Heart left ventricle (tissue), 16 donors: ENCODE data around the gene DAO. TPM values are rescaled to one million over a fixed set of nuclear protein-coding genes. Genes with fewer than 3 reads are reported as not detected.
A peak's percentile ranks its signal among the peaks of the same experiment; 100 is the strongest.

Source experiments
- ATAC-seq, 4 donors: fragments of 200-7000 bp; cut with Tn5 transposase; one replicate each; pipeline ENCODE4 v1.9.1; 2020 to 2022; ENCODE audit warnings: moderate library complexity in 4 of 4, mild to moderate bottlenecking in 3 of 4, moderate number of reproducible peaks in 1 of 4
- DNase-seq, 5 donors: peaks; one replicate each; pipeline ENCODE4 v3.0.0-alpha.2; 2020
- H3K27ac ChIP-seq, 12 donors: fragments of 200-600 bp; sonication (generic) in 4 of 12; one replicate each; pipeline versions ENCODE4 v1.5.0 to v1.8.0; 2016 to 2022; ENCODE audit warnings: mild to moderate bottlenecking in 2 of 12
- H3K27me3 ChIP-seq, 9 donors: fragments of 200-600 bp; sonication (generic) in 2 of 9; one replicate each; pipeline versions ENCODE4 v1.5.1 to v1.8.0; 2016 to 2022; ENCODE audit warnings: mild to moderate bottlenecking in 3 of 9
- H3K36me3 ChIP-seq, 9 donors: fragments of 200-600 bp; sonication (generic) in 2 of 9; one replicate each; pipeline versions ENCODE4 v1.5.0 to v1.8.0; 2018 to 2022; ENCODE audit warnings: mild to moderate bottlenecking in 2 of 9
- H3K4me1 ChIP-seq, 12 donors: fragments of 200-600 bp; sonication (generic) in 4 of 12; one replicate each; pipeline versions ENCODE4 v1.5.0 to v1.8.0; 2016 to 2022; ENCODE audit warnings: mild to moderate bottlenecking in 3 of 12
- H3K4me3 ChIP-seq, 12 donors: fragments of 200-600 bp; sonication (generic) in 4 of 12; one replicate each; pipeline versions ENCODE4 v1.5.0 to v1.8.0; 2017 to 2022; ENCODE audit warnings: mild to moderate bottlenecking in 9 of 12, moderate library complexity in 4 of 12
- H3K9me3 ChIP-seq, 12 donors: fragments of 200-600 bp; sonication (generic) in 4 of 12; one replicate each; pipeline versions ENCODE4 v1.5.0 to v1.8.0; 2016 to 2022; ENCODE audit warnings: mild to moderate bottlenecking in 1 of 12
- POLR2A ChIP-seq, 2 donors: fragments of 450-650 bp; IDR thresholded peaks; one replicate each; pipeline ENCODE4 v1.6.1; 2017; ENCODE audit warnings: antibody characterized with exemption in 2 of 2, mild to moderate bottlenecking in 2 of 2, moderate library complexity in 2 of 2
- WGBS, 4 donors: extraction: QIAGEN DNeasy Blood & Tissue Kit in 2 of 4; methylation state at CpG; one replicate each; pipeline versions ENCODE4 v1.1.5 to v1.1.7; 2013 to 2018; 5-methylcytosine and 5-hydroxymethylcytosine counted together
- intact Hi-C, 10 donors: fragments of 100-400 bp; cut with DNase I; formaldehyde crosslinking; loops; one replicate each; pipeline versions ENCODE4 v1.11.1 to v1.14.2; 2022
- polyA plus RNA-seq, 2 donors: library from polyadenylated mRNA; stranded (reverse); fragments of 200-250 nt; gene quantifications; one replicate each; pipeline ENCODE4 v1.2.3, GENCODE V29; 2013
- total RNA-seq, 9 donors: library from RNA; depleted of rRNA in 2 of 9; stranded (reverse); fragments of >200 nt in 2 of 9; fragmentation: NEBNext Ultra II Directional in 3 of 9; extraction: Animal tissue kit (Norgen Biotek cat#: 25700) in 3 of 9; gene quantifications; one replicate each; pipeline versions ENCODE4 v1.1.0 to v1.2.4, GENCODE V29; 2016 to 2023
- TF ChIP-seq, protein P1 (sequence below), 12 donors: fragments of 200-600 bp; sonication (generic) in 4 of 12; IDR thresholded peaks; one replicate each; pipeline versions ENCODE4 v1.5.0 to v1.8.0; 2018 to 2022; ENCODE audit warnings: antibody characterized with exemption in 12 of 12, mild to moderate bottlenecking in 5 of 12
- donor health status: ischemic (EF 13 %, LVEDD 7.1; RV severe dilation, severe dysfunction).
- donor health status: healthy with polysubstance abuse.
- donor health status: DM: no; HTN: yes; CAD: no.
- donor health status: DM: no; HTN: no; CAD: no.
- donor health status: ischemic (EF 25% LVEDD 6.9; RV normal size, moderate dysfunction).
- donor health status: ischemic (EF 25% LVEDD 5.7; RV mildly dilated, moderate dysfunction).
- donor health status: healthy.
- donor health status: DM: yes; HTN: yes; CAD: no.
- donor health status: ischemic (EF 35%, LVEDD 5.7; RV mildly dilated, moderate dysfunction).
- donor health status: nonischemic (EF 11% LVEDD 7.7; RV severe dilation, severe dysfunction).
- donor health status: DM: yes; HTN: yes; CAD: no.
- donor health status: PGD.
- donor health status: ischemic (EF 29% LVEDD 5.4; RV normal size, mild dysfunction).
- donor health status: nonischemic (EF 23%, LVEDD 6.1; RV moderate dilation, normal function).

Gene DAO
- total and polyA plus RNA-seq, 11 donors = not detected

DNA sequence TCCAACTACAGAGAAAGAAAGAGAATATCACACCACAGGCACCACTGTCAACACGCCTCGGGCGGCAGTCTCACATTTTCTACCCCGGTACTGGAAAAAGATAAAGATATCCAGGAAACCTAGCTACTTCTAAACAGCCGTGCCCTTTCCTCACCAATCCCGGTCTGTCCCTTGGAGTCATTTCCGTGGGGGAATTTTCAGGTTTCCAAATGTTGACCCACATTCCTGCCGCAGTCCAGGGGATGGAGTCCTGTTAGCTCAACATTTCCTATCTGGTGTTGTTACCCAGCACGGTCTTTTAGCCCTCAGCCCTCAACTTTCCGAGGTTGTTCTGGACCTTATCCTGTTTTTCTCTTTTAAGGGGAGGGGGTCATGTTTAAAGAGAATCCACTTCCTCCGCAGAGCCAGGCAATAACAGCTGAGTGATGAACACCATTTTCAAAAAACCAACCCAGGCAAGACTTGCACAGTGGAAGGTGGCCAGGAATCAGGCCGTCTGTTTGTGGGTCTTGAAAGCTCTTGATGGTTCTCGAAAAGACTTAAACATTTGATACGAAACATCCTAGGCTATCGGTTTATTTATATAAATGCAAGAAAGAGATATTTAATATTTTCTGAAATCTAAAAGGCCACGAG is 27.1 kb upstream of the DAO start:
- 23 to 30% (median 28%) methylated on average over 16 of the region's 16 CpGs for WGBS, 4 donors
- TF ChIP-seq, protein P1, sequence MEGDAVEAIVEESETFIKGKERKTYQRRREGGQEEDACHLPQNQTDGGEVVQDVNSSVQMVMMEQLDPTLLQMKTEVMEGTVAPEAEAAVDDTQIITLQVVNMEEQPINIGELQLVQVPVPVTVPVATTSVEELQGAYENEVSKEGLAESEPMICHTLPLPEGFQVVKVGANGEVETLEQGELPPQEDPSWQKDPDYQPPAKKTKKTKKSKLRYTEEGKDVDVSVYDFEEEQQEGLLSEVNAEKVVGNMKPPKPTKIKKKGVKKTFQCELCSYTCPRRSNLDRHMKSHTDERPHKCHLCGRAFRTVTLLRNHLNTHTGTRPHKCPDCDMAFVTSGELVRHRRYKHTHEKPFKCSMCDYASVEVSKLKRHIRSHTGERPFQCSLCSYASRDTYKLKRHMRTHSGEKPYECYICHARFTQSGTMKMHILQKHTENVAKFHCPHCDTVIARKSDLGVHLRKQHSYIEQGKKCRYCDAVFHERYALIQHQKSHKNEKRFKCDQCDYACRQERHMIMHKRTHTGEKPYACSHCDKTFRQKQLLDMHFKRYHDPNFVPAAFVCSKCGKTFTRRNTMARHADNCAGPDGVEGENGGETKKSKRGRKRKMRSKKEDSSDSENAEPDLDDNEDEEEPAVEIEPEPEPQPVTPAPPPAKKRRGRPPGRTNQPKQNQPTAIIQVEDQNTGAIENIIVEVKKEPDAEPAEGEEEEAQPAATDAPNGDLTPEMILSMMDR (IDR thresholded peaks at IDR 0.05) = no peak
- no peak for TF ChIP-seq POLR2A (IDR thresholded peaks at IDR 0.05)
- peak in 1 of 5 donors; percentile 44 for DNase-seq
- H3K36me3 ChIP-seq = peaks cover 0 to 34% (median 23%) of the 10 kb centered on the region in 9 donors
- no peaks in the 10 kb centered on the region for H3K27me3 ChIP-seq
- H3K27ac ChIP-seq = peak overlapping the region; percentile 68 to 99 (median 96)
- intact Hi-C loops = loop anchor here (2.0 to 10.0 kb wide), 12 partner anchors 14 to 242 kb away; partner anchors contain the start of genes CORO1C (in 2 of the 10), ALKBH2 (in 1 of the 10) and UNG (in 1 of the 10)
- peaks cover 20 to 90% (median 71%) of the 10 kb centered on the region in 12 donors for H3K4me1 ChIP-seq
- H3K9me3 ChIP-seq = peaks cover 0 to 6% (median 0%) of the 10 kb centered on the region in 12 donors
- H3K4me3 ChIP-seq = peak overlapping the region in 10 of 12 donors; percentile 0 to 38 (median 24)
- peak in 1 of 4 donors; percentile 1 for ATAC-seq

DNA sequence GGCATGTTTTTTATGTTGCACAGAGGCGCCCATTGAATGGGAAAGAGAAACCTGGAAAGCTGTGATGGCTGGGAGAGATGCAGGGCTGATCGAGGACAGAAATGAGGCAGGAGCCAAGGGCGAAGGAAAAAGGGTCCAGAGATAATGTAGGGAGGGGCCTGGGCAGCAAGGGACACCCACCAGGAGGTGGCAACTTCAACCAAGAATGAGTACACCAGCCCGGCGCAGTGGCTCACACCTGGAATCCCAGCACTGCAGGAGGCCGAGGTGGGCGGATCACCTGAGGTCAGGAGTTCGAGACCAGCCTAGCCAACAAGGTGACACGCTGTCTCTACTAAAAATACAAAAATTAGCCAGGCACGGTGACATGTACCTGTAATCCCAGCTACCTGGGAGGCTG is 26.5 kb upstream of the DAO start:
- peaks cover 0 to 6% (median 0%) of the 10 kb centered on the region in 12 donors for H3K9me3 ChIP-seq
- WGBS, 4 donors = 70 to 76% (median 72%) methylated on average over 10 of the region's 10 CpGs
- peak overlapping the region in 6 of 12 donors; percentile 21 to 38 (median 24) for H3K4me3 ChIP-seq
- H3K27ac ChIP-seq = peak overlapping the region; percentile 52 to 99 (median 96)
- intact Hi-C loops = loop anchor here (2.0 to 10.0 kb wide), 12 partner anchors 15 to 241 kb away; partner anchors contain the start of genes CORO1C (in 2 of the 10), ALKBH2 (in 1 of the 10) and UNG (in 1 of the 10)
- TF ChIP-seq, protein P1 (IDR thresholded peaks at IDR 0.05) = no peak
- TF ChIP-seq POLR2A (IDR thresholded peaks at IDR 0.05) = no peak
- DNase-seq = no peak
- no peak for ATAC-seq
- H3K4me1 ChIP-seq = peaks cover 20 to 90% (median 72%) of the 10 kb centered on the region in 12 donors
- no peaks in the 10 kb centered on the region for H3K27me3 ChIP-seq
- H3K36me3 ChIP-seq = peaks cover 0 to 27% (median 17%) of the 10 kb centered on the region in 9 donors

DNA sequence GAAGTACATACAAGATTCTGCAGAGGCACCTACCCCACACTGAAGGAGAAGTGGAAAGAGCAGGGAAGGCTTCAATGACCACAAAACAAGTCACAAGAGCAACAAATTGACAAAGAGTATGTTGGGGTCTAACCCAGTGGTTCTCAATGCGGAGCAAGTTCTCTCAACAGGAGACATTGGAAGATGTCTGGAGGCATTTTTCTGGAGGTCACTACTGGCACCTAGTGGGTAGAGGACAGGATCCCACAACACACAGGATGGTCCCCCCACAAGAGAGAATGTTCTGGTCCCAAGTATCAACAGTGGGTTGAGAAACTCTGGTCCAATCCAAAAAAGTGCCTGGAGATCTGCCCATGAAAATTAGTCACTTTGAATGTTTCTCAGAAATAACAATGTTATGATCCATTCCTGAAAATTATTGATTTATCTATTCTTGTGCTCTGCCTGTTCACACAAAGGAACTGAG is 25.9 kb upstream of the DAO start:
- TF ChIP-seq POLR2A (IDR thresholded peaks at IDR 0.05) = no peak
- TF ChIP-seq, protein P1 (IDR thresholded peaks at IDR 0.05) = peak; percentile 5 to 64 (median 44)
- DNase-seq (peak in 2 of 5 donors; percentile 34 to 45), ATAC-seq (peak; percentile 21 to 41 (median 28))
- Histone ChIP-seq H3K27me3 (no peaks in the 10 kb centered on the region), H3K4me1 (peaks cover 20 to 90% (median 71%) of the 10 kb centered on the region in 12 donors), H3K9me3 (peaks cover 0 to 6% (median 0%) of the 10 kb centered on the region in 12 donors), H3K36me3 (peaks cover 0 to 21% (median 11%) of the 10 kb centered on the region in 9 donors), H3K4me3 (peak overlapping the region in 3 of 12 donors; percentile 8 to 98 (median 37)), H3K27ac (peak overlapping the region; percentile 35 to 99 (median 96))
- intact Hi-C loops = loop anchor here (2.0 to 10.0 kb wide), 13 partner anchors 15 to 241 kb away; partner anchors contain the start of genes CORO1C (in 2 of the 10), ALKBH2 (in 1 of the 10) and UNG (in 1 of the 10)
- 26 to 58% (median 42%) methylated on average over 1 of the region's 1 CpG for whole genome bisulfite sequencing, 4 donors
